NAMALWA (cell line): ENCODE data around the gene PRPF8.

ENCODE experiments used
- DNase-seq: peaks from one replicate; pipeline ENCODE4 v3.0.0-alpha.2; 2015; ENCODE audit warnings: low spot score

Gene PRPF8

GRCh38 chr17:1626333-1626732, 58.3 kb downstream of the PRPF8 start:
- no peak for DNase-seq

- DNase-seq = no peak
Observed at GRCh38 chr17:1625581-1625980, 59.1 kb downstream of the PRPF8 start.

- no peak for DNase-seq
Observed at GRCh38 chr17:1625053-1625452, 59.6 kb downstream of the PRPF8 start.

GRCh38 chr17:1624650-1625049, 60.0 kb downstream of the PRPF8 start:
- no peak for DNase-seq

GRCh38 chr17:1623057-1623630, 61.5 kb downstream of the PRPF8 start:
- DNase-seq = no peak

DNA sequence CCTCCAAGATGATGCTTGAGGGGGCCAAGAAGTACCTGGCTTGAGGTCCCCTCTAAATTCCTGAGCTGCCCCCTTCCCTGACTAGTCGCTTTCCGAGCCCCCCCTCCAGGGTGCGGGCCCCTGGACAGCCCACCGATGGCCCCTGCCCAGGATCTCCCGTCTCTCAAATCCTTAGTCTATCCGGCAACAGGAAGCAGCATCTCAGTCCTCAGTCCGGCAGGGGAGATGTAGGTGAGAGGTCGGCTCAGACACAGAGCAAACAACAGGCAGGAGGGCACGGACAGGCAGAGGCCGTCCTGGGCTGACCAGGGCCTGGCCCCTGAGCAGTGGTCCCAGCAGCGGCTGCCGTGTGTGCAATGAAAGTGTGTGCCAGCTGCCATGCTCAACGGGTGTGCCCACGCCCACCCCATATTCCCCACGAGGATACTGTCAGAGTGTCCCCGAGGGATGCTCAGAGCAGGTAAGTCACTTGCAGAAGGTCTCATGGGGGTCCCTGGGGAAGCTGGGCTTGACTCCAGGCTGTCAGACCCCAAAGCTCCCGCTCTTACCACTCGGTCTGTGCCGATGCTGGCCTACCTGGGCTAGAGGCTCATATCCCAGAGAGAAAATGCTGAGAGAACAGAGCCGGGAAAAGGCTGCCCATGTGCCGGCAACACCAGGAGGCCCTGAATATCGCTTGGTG, 63.3 kb downstream of the PRPF8 start:
- no peak for DNase-seq

- no peak for DNase-seq
Observed at GRCh38 chr17:1620486-1620885, 64.2 kb downstream of the PRPF8 start.

GRCh38 chr17:1617620-1618174, 67.0 kb downstream of the PRPF8 start:
- no peak for DNase-seq

- DNase-seq = no peak
Observed at GRCh38 chr17:1616101-1616500, 68.6 kb downstream of the PRPF8 start.

GRCh38 chr17:1612400-1612799, 72.3 kb downstream of the PRPF8 start:
- DNase-seq = no peak

DNA sequence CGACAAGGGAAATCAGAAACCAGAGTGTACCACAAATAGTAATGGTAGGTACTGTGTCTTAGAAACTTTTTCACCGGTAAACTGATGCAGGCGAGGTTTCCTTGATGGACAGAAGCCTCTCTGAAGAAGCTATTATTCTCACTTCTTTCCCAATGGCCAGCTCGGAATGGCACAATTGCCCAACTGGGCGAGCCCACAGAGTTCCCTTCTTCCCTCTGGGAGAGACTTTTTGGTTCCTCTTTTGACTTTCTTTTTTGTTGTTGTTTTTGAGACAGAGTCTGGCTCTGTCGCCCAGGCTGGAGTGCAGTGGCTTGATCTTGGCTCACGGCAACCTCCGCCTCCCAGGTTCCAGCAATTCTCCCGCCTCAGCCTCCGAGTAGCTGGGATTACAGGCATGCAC, 73.0 kb downstream of the PRPF8 start:
- DNase-seq = no peak

DNA sequence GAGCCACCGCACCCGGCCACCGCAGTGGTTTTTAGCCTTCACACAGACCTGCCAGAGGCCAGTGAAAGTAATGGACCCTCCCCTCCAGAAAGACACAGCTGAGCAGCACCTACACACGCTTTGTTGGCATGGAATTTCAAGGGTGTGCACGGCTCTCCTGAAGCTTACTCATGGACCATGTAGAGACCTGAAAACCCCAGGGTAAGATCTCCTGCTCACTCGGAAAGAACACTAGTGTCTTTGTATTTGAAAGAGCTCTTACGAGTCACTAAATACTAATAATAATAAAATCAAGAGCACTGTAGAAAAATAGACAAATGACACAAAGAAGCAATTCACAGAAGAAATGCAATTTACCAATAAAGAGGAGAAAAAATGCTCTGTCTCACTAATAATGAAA, 76.0 kb downstream of the PRPF8 start:
- DNase-seq = no peak

DNA sequence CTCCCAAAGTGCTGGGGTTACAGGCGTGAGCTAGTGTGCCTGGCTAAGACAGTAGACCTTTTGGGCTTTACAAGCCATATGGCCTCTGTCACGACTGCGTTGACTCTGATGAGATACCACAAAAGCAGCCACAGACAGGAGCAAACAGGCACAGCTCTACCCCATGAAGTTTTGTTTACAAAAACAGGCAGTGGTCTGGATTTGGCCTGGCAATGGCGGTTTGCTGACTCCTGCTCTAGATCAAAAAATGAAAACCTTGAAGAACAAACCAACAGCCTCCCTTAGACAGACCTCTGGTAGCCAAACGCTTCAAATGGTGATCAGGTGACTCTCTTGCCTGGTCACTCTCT, 76.7 kb downstream of the PRPF8 start:
- no peak for DNase-seq

- no peak for DNase-seq
Observed at GRCh38 chr17:1606352-1606985, 78.2 kb downstream of the PRPF8 start.

DNA sequence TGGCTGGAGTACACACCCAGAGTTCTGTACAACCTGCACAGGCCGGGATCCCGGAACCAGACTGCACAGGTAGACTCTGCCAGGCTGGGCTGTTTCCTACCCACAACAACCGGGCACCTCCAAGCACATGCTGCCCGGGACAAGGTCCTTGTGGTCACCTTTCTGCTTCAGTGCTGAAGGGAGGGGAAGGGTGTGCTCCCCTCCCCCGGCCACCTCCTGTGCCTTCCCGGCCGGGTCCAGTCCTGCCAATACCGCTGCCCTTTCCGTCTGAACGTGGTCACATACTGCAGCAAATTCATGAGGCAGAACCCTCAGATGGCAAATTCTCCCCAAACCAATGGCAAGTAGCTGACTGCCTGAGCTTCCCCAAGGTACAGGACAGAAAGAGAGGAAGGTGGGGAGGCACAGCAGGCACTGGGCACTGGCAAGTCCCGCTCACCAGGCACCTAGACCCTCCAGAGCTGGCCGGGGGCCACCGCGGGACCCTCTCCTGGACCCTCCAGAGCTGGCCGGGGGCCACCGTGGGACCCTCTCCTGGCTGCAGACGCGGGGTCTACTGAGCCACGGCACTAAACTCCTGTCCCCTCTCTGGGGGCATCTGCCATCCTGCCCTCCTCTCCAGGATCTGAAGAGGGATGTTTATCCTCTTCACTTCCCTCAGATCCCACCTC, 78.9 kb downstream of the PRPF8 start:
- DNase-seq = no peak

DNA sequence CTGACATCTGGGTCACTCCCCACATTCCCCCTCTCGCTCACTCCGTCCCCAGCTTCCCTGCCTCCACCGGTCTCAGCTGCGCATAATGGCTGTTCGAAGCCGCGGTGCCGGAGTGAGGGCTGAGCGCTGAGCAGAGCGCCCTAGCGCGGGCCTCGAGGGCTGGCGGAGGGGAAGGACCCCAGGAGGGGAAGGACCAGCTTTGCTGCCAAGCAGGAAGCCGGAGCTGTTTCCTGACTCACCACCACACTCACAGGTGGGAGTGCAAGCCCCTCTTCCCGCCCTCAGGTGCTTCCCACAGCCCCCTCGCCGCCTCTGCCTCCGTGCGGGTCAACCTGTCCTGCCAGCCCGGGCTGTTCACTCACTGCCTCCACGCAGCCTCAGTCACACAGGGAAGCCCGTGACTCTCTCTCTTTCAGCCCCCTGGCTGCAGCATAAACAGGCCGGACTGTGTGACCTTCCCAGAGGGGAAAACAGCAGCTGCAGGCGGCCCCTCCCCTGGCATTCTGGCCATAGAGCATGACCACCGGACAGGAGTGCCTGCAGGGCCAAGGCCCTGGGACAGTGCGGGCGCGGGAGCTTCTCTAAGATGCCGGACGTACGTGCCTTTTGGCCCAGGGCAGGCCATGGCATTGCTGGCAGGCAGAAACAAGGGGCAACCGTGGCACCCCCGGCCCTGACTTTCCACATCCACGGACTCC, 79.7 kb downstream of the PRPF8 start:
- DNase-seq = no peak

DNA sequence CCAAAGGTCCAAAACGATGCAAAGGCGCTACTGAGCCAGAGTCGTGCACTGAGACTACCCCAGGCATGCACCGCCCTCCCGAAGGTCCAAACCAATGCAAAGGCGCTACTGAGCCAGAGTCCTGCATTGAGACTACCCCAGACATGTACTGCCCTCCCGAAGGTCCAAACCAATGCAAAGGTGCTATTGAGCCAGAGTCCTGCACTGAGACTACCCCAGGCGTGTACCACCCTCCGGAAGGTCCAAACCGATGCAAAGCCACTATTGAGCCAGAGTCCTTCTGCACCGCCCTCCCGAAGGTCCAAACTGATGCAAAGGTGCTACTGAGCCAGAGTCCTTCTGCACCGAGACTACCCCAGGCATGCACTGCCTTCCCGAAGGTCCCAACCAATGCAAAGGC, 83.1 kb downstream of the PRPF8 start:
- DNase-seq = no peak
